GM21737 (cell line): Measurements from ENCODE around the gene MAP3K20.
"Not testable (repeated sequence)": the region's sequence is repeated elsewhere in the genome, so short reads cannot be mapped to it uniquely, and the experiment has no call there.

Experiments
- ATAC-seq: cut with Tn5 transposase; IDR thresholded peaks from one replicate; pipeline ENCODE4 v1.9.1; 2021; ENCODE audit warnings: mild to moderate bottlenecking, moderate library complexity; ENCODE audit not compliant: unreplicated experiment

MAP3K20 gene

DNA sequence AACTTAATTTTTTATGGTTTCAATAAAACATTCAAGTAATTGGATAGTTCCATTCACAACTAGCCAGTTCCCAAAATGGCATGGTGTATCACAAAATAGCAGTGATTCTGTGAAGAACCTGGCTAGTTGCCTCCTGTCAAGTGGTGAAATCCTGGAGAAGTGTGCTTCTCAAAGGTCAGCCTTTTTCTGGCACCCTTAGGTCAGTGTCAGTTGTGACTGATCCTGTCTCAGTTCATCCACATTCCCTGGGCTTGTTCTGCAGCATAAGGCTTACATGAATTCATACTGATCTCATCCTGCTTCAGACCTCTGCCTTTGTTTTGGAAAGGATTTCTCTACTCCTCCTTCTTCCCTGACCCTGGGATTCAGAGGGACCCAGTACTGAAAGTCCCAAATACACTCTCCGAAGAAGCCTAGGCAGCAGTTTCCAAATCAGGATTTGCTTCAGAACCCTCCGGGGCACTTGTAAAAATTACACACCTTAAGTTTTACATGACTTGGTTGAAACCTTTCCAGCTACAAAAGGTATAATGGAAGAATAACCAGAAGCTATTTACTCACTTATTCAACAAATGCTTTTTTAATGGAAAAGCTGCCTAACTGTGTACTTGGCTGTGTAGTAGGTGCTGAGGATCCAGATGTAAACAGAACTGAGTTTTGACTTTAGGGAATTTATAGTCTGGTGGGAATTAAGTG, 11.0 kb downstream of the MAP3K20 start:
- ATAC-seq, result no peak

DNA sequence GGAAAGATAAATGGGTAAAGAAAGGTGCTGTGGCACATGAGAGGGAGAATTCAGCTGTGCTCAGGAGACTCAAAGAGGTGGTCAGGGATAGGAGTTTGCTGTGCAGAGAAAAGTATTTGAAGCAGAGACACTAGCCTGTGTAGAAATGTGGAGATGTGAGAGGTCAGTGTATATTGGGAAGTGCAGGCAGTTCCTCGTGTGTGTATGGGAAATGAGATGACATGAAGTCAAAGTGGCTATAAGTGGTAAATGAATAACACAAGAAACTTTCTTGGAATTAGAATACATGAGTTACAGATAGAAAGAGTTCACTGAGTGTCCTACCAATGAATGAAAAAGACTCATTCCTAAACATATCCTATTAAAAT, 11.6 kb downstream of the MAP3K20 start:
- ATAC-seq, result no peak

DNA sequence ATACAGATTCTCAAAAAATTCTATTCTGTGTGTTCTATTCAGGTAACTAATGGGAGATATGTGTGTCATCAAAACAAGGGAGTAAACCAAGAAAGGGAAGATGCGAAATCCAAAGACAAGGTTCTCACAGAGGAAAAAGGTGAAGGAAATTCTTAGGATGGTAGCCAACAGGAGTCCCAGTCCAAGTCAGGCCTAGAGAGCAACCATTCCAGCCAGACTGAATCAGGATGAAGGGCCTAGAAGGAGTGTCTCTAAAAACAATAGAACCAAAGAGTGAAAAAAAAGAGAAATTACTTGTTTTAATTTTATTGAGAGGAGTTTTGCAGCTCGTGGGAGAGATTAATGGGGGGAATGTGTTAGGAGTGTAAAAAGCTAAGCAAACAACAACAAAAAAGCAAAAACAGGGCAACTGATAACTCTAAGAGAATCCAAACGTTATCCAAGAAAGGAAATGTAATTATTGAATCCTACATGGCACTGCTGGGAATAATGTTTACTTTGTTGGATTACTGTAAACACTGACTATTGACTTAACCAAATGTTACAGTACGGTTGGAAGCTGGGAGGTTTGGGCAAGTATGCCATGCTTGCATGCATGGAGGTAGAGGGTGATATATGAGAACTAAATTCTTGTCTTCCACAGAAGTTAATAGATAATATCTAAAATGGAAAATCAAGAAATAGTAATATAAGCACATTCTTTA, 12.3 kb downstream of the MAP3K20 start:
- no peak for ATAC-seq

DNA sequence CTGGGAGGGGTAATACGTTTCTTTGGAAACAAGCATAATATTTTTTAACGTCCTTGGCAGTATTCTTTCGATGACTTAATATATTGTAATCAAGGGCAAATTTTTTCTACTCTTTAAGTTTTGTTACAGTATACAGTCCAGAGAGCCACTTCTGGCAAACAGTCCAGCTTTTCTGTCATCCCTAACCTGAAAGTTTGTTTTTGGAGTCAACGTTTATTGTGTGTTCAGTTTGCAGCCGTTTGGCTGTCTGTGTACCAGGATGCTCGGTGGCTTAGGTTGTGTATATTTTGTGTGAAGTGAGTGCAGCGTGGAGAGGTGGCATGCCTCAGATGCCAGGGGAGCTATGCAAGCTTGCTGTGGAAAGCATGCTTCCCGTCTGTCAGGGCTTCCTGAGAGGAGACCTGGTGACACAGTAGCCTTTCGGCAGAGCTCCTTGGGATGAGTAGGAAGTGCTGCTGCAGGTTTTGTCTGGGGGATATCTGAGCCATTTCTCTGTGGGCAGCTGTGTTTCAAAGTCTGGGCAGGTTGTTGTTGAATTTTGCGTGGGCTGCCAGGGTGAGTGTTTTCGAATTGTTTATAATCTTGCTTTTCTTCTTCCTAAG, 14.7 kb downstream of the MAP3K20 start:
- no peak for ATAC-seq

DNA sequence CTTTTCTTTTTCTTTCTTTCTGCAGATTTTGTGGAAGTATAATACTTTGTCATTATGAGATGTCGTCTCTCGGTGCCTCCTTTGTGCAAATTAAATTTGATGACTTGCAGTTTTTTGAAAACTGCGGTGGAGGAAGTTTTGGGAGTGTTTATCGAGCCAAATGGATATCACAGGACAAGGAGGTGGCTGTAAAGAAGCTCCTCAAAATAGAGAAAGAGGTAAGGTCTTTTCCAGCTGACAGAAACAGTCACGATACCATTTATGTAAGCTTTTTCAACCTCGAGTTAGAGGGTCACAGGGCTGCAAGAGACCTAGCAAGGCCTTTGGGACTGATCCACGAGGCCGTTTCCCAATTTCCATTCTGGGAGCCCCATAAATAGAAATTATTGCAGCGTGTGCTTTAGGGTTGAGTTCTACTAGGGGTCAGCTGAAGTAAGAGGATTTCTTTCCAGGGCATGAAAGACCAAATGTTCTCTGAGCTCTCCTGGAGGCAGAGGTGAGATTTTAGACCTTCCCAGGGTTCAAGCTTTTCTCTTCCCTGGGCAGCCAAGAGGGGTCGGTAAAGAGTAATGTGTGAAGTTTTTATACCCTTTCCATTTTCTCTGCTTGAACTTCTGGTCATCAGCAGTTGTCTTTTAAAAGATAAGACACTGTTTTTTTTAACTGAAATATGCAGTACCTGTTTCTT, 15.5 kb downstream of the MAP3K20 start:
- no peak for ATAC-seq

- ATAC-seq, result no peak
These were observed 16.3 kb downstream of the MAP3K20 start for GRCh38 chr2:173091910-173092309.

DNA sequence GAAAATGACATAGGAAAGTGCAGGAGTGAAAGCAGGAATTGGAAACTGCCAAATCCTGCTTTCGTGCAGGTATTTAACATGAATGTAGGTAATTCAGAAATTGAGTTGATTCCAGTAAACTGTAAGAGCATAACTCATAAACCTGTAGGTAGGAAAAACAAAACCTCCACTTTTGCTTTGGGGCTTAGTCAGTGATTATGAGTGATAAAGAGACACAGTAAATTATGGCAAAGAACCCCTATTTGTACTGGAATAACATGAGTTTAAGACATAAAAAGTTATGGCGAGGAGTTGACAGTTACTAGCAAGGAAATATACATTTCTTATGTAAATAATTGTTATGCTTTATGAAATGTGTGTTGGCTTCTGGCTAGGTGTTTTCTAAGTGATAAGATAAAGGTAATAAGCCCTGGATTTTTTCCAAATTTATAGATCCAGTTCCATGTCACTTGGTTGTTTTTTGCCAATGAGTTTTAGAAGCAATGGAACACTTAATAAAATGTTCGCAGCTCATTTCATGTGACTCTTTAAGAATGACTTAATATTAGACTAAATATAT, 17.3 kb downstream of the MAP3K20 start:
- no peak for ATAC-seq

GRCh38 chr2:173093617-173094016, 18.0 kb downstream of the MAP3K20 start:
- ATAC-seq, result not testable (repeated sequence)

- ATAC-seq, result no peak
These were observed 19.1 kb downstream of the MAP3K20 start for GRCh38 chr2:173094731-173095130.

DNA sequence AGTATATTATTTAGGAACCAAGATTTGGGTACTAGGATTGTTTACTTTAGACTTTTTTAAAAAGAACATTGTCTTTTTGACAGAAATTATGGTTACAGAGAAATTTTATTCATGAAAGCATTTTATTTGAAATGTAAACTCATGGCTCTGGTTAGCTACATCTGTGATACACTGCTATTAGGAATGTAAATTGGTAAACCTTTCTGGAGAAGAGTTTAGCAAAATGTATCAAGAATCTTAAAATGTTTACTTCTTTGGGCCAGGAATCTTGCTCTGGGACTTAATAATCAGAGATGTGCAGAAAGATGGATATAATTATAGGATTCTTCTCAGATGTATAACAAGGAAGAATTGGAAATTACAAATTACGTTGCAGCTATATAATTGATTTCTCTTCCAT, 19.7 kb downstream of the MAP3K20 start:
- ATAC-seq, result no peak

DNA sequence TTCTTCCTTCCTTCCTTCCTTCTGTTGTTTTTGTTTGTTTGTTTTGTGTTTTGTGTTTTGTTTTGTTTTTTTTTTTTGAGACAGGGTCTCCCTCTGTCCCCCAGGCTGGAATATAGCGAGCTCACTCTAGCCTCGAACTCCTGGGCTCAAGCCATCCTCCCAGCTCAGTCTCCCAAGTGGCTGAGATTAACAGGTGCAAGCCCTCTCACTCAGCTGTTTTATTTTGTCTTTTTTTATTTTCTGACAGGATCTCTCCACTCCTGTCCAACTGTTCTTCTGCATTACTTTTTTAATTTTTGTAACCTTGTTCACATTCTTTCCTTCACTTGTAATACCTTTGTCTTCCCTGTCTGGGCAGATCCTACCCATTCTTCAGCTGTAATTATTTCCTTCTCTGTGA, 23.6 kb downstream of the MAP3K20 start:
- ATAC-seq, result no peak

- no peak for ATAC-seq
These were observed 24.2 kb downstream of the MAP3K20 start for GRCh38 chr2:173099804-173100203.

- ATAC-seq, result peak; percentile 53
These were observed 26.0 kb downstream of the MAP3K20 start for GRCh38 chr2:173101687-173102086.

GRCh38 chr2:173104156-173104555, 28.5 kb downstream of the MAP3K20 start:
- ATAC-seq, result no peak

DNA sequence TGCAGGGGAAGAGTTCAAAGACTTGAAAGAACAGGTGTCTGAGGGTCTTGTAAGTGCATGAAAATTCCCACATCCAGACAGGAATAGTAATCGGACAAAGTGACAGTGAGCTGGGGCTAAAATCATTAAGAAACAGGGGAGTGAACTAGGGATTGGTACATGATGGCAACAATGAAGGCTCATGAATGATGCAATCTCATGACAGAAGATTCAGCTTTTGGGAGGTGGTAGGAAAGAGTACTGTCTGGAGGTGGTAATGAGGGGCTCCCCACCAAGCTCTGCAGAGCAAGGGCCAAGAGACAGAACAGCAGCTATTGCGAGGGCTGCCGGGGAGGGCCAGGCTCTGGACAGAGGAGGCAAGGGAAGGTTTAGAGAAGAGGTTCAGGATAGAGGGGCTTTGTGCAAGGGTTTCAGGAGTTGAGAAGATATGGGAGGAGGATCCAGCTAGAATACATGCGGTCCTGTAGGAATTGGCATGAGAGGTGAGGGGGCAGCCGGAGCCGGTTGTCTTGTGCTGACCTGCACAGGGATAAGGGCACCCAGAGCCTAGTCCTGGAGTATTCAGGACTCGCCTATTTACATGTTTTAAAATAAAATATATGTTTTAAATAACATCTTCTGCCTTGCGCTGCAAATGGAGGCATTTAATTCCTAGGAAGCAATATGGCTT, 31.4 kb downstream of the MAP3K20 start:
- no peak for ATAC-seq

GRCh38 chr2:173107629-173108022, 32.0 kb downstream of the MAP3K20 start:
- no peak for ATAC-seq

GRCh38 chr2:173109253-173110188, 33.9 kb downstream of the MAP3K20 start:
- no peak for ATAC-seq

DNA sequence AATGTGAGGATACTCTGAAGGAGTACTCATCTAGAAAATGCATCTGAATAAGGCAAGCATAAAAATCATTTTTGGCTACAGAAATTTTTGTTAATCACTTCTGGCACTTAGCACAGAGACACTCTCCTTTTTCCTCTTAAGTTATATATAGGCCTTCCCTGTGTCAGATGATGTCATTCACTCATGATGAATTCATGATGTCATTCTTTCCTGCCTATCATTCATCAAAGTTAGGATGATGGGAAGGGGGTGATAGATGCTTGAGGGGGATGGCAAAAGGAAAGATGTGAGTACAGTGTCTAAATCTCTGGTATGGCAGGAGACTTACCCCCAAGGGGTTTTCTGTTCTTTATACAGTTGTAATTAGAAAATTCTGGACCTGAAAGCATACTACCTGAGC, 42.0 kb downstream of the MAP3K20 start:
- no peak for ATAC-seq

GRCh38 chr2:173118395-173118794, 42.7 kb downstream of the MAP3K20 start:
- no peak for ATAC-seq
